GM18520 (cell line): ENCODE data around the gene RAB1B.

Experiments used
- ATAC-seq: cut with Tn5 transposase; IDR thresholded peaks from one replicate; pipeline ENCODE4 v1.9.1; 2021; ENCODE audit not compliant: unreplicated experiment

RAB1B gene

GRCh38 chr11:66268244-66268951 is at the start of gene RAB1B:
RAB1B (plus strand) TSS chr11:66268639; CDS start chr11:66268680, 41 bp downstream.
- ATAC-seq: peak; percentile 88

DNA sequence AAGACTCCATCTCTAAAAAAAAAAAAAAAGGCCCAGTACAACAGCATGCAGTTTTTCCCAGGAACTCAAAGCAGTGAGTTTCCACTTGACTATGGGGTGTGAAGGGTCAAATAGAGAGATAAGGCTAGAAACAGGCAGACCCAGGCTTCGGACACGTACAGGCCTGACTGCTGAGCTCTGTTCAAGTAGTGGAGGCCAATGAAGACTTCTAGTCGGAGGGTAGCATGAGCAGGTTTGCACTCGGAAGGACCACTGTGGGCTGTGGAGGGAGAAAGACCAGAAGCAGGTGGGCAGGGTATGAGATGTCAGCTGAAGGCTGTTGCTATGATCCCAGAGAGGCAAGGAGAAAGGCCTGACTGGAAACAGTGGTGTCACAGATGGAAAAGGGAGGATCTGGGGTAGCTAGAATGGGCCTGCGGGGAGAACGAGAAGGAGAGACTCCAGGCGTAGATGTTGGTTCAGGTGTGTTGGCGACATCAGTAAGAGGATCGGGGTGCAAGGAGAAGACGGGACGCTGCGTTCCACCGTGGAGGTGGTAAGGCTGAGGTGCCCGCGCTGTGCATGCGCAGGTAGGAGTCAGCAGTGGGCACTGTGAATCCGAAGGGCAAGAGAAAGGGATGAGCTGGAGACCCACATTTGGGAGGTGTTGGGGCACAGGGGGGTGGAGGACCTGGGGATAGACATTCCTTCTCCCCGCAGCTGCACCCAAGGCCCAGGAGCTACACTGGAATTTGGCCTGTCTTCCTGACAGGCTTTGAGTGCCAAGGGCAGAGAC is 49.4 kb upstream of the RAB1B start:
- ATAC-seq: no peak

GRCh38 chr11:66219846-66220565 is 48.4 kb upstream of the RAB1B start:
- no peak for ATAC-seq

DNA sequence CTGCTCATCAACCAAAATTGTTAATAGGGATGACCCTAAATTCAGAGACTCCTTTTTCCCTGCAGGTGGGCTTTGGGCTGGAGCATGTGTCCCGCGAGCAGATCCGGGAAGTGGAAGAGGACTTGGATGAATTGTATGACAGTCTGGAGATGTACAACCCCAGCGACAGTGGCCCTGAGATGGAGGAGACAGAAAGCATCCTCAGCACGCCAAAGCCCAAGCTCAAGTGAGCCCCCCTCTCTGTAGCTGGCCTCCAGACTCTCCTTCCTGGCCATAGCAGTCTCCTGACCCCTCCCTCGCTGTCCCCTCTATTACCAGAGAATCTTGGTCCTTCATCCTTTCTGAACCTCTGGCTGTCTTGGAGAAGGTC is 47.9 kb upstream of the RAB1B start:
- ATAC-seq: no peak

- no peak for ATAC-seq
Observed at GRCh38 chr11:66221012-66221411, 47.4 kb upstream of the RAB1B start.

- no peak for ATAC-seq
Observed at GRCh38 chr11:66221726-66222236, 46.7 kb upstream of the RAB1B start.

DNA sequence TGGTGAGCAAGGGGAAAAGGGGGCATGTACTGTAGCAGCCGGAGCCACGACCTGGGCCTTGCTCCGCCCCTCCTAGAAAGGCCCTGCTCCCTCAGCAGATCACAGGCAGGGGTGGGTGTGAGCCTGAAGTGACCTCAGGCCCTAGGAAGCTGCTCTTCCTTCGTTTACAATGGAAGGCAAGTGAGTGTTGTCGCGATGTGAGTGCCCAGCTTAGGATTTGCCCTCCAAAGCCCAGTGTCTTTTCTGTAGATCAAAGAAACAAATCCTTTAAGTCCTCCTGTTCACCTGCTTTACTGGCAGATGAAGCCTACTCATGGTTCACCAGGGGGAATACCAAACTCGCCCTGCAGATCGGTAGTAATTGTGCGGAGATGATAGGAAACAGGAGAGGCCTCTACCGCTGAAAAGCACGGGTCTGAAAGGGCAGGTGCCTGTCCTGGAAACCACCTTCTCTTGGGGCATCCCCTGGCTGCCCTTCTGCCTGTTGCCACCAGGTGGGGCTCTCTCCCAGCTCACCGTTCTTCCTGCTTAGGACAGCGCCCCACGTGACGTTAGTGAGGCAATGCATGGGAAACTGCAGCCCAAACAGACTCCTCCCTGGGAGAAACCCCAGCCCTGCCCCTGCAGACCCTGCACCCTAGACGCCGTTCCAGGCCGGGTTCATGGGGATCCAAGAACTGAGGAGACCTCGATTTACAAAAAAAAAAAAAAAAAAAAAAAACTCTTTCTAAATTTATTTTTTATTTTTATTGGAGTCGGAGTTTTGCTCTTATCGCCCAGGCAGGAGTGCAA is 45.9 kb upstream of the RAB1B start:
- ATAC-seq: peak; percentile 83

- ATAC-seq: no peak
Observed at GRCh38 chr11:66224226-66224855, 44.1 kb upstream of the RAB1B start.

DNA sequence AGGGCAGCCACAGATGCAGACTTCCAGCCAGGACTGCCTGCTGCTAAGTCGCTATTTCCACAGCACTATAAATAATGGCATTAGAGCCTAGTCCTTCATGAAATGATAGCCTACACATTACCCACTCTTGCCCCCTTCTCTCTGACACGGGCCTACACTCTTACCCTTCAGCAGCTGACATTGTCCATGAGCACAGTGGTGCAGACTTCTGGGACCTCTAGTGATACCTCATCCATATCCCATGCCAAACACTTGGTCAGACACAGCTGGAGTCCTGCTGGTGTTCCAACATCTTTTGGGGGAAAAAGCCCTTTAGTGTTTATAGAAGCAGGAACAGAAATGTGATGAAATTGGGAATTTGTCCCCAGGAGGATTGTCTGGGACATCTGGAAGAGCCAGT is 43.4 kb upstream of the RAB1B start:
- ATAC-seq: no peak

DNA sequence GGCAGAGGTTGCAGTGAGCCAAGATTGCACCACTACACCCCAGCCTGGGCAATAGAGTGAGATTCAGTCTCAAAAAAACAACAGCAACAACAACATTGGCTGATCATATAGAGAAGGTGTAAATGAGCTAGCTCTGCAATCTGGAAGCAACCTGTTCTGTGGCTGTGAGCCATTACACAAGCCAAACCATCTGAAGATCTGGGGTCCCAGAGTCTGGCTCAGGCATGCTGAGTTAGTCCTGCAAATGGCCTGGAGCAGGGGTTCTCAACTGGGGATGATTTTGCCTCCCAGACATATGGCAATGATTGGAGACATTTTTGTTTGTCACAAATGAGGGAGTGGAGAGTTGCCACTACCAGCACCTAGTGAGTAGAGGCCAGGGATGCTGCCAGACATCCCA is 42.3 kb upstream of the RAB1B start:
- ATAC-seq: no peak

DNA sequence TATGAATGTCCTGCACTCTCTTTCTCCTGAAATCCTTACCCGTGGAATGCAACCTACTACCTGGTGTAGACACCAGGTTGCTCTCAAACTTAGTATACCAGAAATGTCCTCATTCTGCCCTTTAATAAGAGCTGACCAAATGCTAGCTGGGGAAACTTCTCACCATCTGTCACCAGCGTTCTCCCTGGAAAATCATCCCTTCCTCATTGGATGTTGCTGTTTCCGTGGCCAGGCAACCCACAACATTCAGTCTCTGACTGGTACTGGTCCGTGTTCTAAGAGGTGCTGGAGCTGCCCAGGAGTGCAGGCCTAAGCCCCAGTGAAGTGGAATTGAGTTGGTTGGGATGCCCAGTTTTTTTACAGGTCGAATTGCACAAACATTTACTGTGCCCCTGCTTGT is 40.7 kb upstream of the RAB1B start:
- ATAC-seq: no peak

- no peak for ATAC-seq
Observed at GRCh38 chr11:66228521-66228920, 39.9 kb upstream of the RAB1B start.

DNA sequence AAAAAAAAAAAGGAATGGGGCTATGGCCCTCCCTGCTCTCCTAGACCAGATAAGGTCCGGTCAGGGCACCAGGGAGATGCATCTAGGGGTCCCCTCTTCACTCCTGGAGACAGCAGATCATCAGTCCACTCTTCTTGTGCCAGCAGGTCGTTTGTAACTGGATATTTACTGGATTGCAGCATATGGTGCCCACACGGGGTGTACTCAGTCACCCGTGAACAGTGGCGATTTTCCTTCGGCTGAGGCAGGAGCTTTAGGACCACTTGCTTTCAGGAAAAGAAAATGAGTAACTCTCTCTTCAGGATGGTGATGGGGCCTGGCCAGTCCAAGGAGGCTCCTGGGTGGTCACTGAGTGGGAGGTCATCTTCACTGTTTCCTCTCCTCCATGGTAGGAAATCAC is 38.3 kb upstream of the RAB1B start:
- no peak for ATAC-seq

DNA sequence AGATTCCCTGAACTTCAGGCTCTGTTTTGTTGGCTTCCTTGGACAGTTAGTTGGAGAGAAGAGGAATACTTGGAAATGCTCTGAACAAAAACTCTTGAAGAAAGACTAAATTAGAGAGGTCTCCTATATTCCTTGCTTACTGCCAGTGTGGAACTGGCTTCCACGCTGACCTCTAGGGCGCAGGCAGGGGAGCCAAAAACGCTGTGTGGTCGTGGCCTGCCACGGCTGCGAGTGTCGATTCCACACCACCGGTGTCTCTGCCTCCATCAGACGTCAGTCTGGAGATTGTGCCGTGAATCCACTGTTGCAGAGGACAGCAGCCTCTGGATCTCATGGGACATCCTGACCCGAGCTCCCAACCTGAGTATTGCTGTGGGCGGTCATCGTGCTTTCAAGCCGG is 37.5 kb upstream of the RAB1B start:
- no peak for ATAC-seq

- ATAC-seq: no peak
Observed at GRCh38 chr11:66231561-66231960, 36.9 kb upstream of the RAB1B start.

DNA sequence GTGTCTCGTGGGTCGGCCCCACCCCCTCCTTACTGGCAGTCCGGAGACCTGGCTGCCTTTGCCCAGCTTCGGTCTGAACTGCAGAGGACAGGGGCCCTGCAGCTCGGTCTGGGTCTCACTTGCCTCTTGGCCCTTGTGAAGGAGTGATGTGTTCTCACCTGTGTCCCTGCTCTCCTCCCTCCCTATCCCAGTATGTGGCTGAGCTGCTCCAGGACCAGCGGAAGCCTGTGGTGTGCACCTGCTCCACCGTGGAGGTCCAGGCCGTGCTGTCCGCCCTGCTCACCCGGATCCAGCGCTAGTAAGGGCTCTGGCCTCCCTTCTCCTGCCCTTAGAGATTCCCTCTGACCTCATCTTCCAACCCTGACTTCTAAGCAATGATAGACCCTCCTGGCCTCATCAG is 35.7 kb upstream of the RAB1B start:
- no peak for ATAC-seq

GRCh38 chr11:66233301-66233700 is 35.1 kb upstream of the RAB1B start:
- no peak for ATAC-seq

GRCh38 chr11:66235141-66235540 is 33.3 kb upstream of the RAB1B start:
- no peak for ATAC-seq

DNA sequence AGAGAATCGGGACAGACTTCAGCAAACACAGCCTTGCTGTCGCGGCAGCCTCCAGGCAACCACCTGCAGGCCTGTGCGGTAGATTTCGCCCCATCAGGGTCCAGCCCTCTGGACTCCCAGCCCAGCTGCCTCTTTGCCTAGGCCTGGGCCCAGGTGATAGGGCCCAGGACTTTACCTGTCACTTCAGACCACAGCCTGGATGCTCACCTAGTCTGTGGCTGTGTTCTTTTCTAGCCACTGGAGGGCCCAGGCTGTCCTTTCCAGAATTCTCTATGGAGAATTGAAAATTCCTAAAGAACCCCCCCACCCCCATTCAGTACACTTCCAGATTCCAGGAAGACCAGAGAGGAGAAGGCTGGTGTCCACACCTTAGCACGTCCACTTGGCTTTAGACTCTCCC is 30.6 kb upstream of the RAB1B start:
- ATAC-seq: no peak

- no peak for ATAC-seq
Observed at GRCh38 chr11:66238786-66239413, 29.5 kb upstream of the RAB1B start.
